Endodermal cell (in vitro differentiated cells): ENCODE results near the gene LGALS9B. TPM values are rescaled to one million over a fixed set of nuclear protein-coding genes. Genes with fewer than 3 reads are reported as not detected.
"Not testable (repeated sequence)": the region's sequence is repeated elsewhere in the genome, so short reads cannot be mapped to it uniquely, and the experiment has no call there.

ENCODE experiments used
- DNase-seq: peaks from one replicate; pipeline ENCODE4 v3.0.0-alpha.2; 2017
- H3K27ac ChIP-seq: 2 replicates; pipeline ENCODE4 v1.5.1; 2013; ENCODE audit warnings: mild to moderate bottlenecking, low read depth, low read length, moderate library complexity
- H3K27me3 ChIP-seq: 2 replicates; pipeline ENCODE4 v1.6.1; 2013; ENCODE audit warnings: mild to moderate bottlenecking, low read length, moderate library complexity; ENCODE audit not compliant: insufficient read depth, control insufficient read depth, poor library complexity, severe bottlenecking
- H3K36me3 ChIP-seq: 2 replicates; pipeline ENCODE4 v1.7.0; 2013; ENCODE audit warnings: mild to moderate bottlenecking, low read length, moderate library complexity; ENCODE audit not compliant: control insufficient read depth, insufficient read depth
- H3K4me1 ChIP-seq: one replicate; pipeline ENCODE4 v1.7.0; 2013; ENCODE audit warnings: low read length; ENCODE audit not compliant: control insufficient read depth, insufficient read depth
- H3K4me3 ChIP-seq: 2 replicates; pipeline ENCODE4 v1.5.1; 2013; ENCODE audit warnings: mild to moderate bottlenecking, low read length, moderate library complexity
- H3K9ac ChIP-seq: 2 replicates; pipeline ENCODE4 v1.6.1; 2013; ENCODE audit warnings: mild to moderate bottlenecking, low read length, moderate library complexity; ENCODE audit not compliant: poor library complexity, severe bottlenecking; ENCODE audit errors: extremely low read depth
- H3K9me3 ChIP-seq: 2 replicates; pipeline ENCODE4 v1.6.1; 2013; ENCODE audit warnings: mild to moderate bottlenecking, low read length, moderate library complexity; ENCODE audit not compliant: control insufficient read depth
- H3K27ac Mint-ChIP-seq: 2 replicates; pipeline ENCODE4 v1.8.0; 2020; ENCODE audit warnings: mixed read lengths
- H3K27me3 Mint-ChIP-seq: 2 replicates; pipeline ENCODE4 v1.8.0; 2021; ENCODE audit warnings: mild to moderate bottlenecking, mixed read lengths; ENCODE audit not compliant: insufficient read depth
- H3K36me3 Mint-ChIP-seq: 2 replicates; pipeline ENCODE4 v1.8.0; 2020; ENCODE audit warnings: low read depth, mixed read lengths
- H3K4me1 Mint-ChIP-seq: 2 replicates; pipeline ENCODE4 v1.8.0; 2020; ENCODE audit warnings: mixed read lengths
- H3K4me3 Mint-ChIP-seq: 2 replicates; pipeline ENCODE4 v1.8.0; 2020; ENCODE audit warnings: mild to moderate bottlenecking, moderate library complexity, mixed read lengths
- H3K9me3 Mint-ChIP-seq: 2 replicates; pipeline ENCODE4 v1.8.0; 2020; ENCODE audit warnings: mild to moderate bottlenecking, mixed read lengths
- WGBS, 2 experiments: methylation state at CpG; one replicate each; pipeline versions ENCODE4 v1.1.5 to v1.1.7; 2013; ENCODE audit warnings: missing lambda C conversion rate in 2 of 2, mixed read lengths in 1 of 2; ENCODE audit not compliant: insufficient coverage in 1 of 2, insufficient read length in 1 of 2; 5-methylcytosine and 5-hydroxymethylcytosine counted together
- total RNA-seq, 2 donors: library from RNA; stranded (reverse); fragmentation: NEBNext Ultra II Directional in 1 of 2; extraction: Animal tissue kit (Norgen Biotek cat#: 25700) in 1 of 2; gene quantifications; 2 replicates in 1 of 2; 3 replicates in 1 of 2; pipeline ENCODE4 v1.2.1, GENCODE V29; 2021

Gene LGALS9B
- total RNA-seq, 2 donors from 2014 or later: not detected

GRCh38 chr17:20415479-20415878 is 51.9 kb downstream of the LGALS9B start:
- DNase-seq, H3K36me3 ChIP-seq, H3K27ac ChIP-seq, H3K4me1 ChIP-seq, H3K9me3 Mint-ChIP-seq, H3K36me3 Mint-ChIP-seq, H3K27me3 ChIP-seq, H3K27ac Mint-ChIP-seq, H3K9ac ChIP-seq, H3K9me3 ChIP-seq, H3K4me3 ChIP-seq, H3K4me1 Mint-ChIP-seq, H3K27me3 Mint-ChIP-seq, H3K4me3 Mint-ChIP-seq: not testable (repeated sequence)
- no CpG with 5 or more reads among the region's 5 CpGs for WGBS, 2 experiments

- not testable (repeated sequence) for H3K4me1 Mint-ChIP-seq, H3K27ac Mint-ChIP-seq
- 100% methylated on average over 1 of the region's 5 CpGs; no CpG with 5 or more reads in 1 of the 2 experiments for WGBS, 2 experiments
Measured at GRCh38 chr17:20401306-20402022, 65.9 kb downstream of the LGALS9B start.

GRCh38 chr17:20400559-20401305 is 66.6 kb downstream of the LGALS9B start:
- H3K36me3 ChIP-seq, H3K4me1 ChIP-seq, H3K27me3 Mint-ChIP-seq, DNase-seq, H3K4me3 Mint-ChIP-seq, H3K9ac ChIP-seq, H3K27ac Mint-ChIP-seq, H3K9me3 ChIP-seq, H3K27me3 ChIP-seq, H3K4me3 ChIP-seq, H3K9me3 Mint-ChIP-seq, H3K27ac ChIP-seq, H3K36me3 Mint-ChIP-seq, H3K4me1 Mint-ChIP-seq: not testable (repeated sequence)
- 90% methylated on average over 2 of the region's 8 CpGs; no CpG with 5 or more reads in 1 of the 2 experiments for WGBS, 2 experiments

More at GRCh38 chr17:20401306-20402022, 65.9 kb downstream of the LGALS9B start:
- H3K27me3 Mint-ChIP-seq, H3K36me3 ChIP-seq, H3K9me3 ChIP-seq, H3K27me3 ChIP-seq, DNase-seq, H3K9ac ChIP-seq, H3K4me1 ChIP-seq, H3K27ac ChIP-seq, H3K36me3 Mint-ChIP-seq, H3K9me3 Mint-ChIP-seq, H3K4me3 Mint-ChIP-seq, H3K4me3 ChIP-seq: not testable (repeated sequence)

Other genes with a start within 250 kb of the LGALS9B start
- gene CDRT15L2, start 112.2 kb upstream of the LGALS9B start, total RNA-seq: not detected